Upper lobe of left lung (tissue), 6 donors: ENCODE data around the gene OSBP2. TPM values are rescaled to one million over a fixed set of nuclear protein-coding genes. Genes with fewer than 3 reads are reported as not detected.

ENCODE experiments used
- ATAC-seq, 2 donors: fragments of 200-7000 bp; cut with Tn5 transposase; one replicate each; pipeline ENCODE4 v1.9.1; 2022; ENCODE audit warnings: mild to moderate bottlenecking in 2 of 2, moderate library complexity in 2 of 2; ENCODE audit not compliant: low FRiP score in 2 of 2
- DNase-seq, 2 donors: peaks; one replicate each; pipeline ENCODE4 v3.0.0-alpha.2; 2019 to 2020
- H3K27ac ChIP-seq, 4 donors: fragments of 200-600 bp; sonication (generic); one replicate each; pipeline ENCODE4 v1.5.1; 2016 to 2019
- H3K27me3 ChIP-seq, 4 donors: fragments of 200-600 bp; sonication (generic); one replicate each; pipeline ENCODE4 v1.5.1; 2017 to 2019
- H3K36me3 ChIP-seq, 4 donors: fragments of 200-600 bp; sonication (generic); one replicate each; pipeline ENCODE4 v1.5.1; 2016 to 2019
- H3K4me1 ChIP-seq, 4 donors: fragments of 200-600 bp; sonication (generic); one replicate each; pipeline ENCODE4 v1.5.1; 2018 to 2019
- H3K4me3 ChIP-seq, 4 donors: fragments of 200-600 bp; sonication (generic); one replicate each; pipeline ENCODE4 v1.5.1; 2017 to 2019; ENCODE audit warnings: mild to moderate bottlenecking in 2 of 4, moderate library complexity in 1 of 4
- H3K9me3 ChIP-seq, 4 donors: fragments of 200-600 bp; sonication (generic); one replicate each; pipeline ENCODE4 v1.5.1; 2018 to 2019
- CTCF ChIP-seq, 6 experiments: fragments of 450-650 bp in 4 of 6; fragments of 200-600 bp in 2 of 6; sonication (generic) in 2 of 6; IDR thresholded peaks; one replicate each; pipeline ENCODE4 v1.5.1; 2016 to 2019; ENCODE audit warnings: antibody characterized with exemption in 6 of 6
- EP300 ChIP-seq, 4 donors: sonication (generic); formaldehyde crosslinking; IDR thresholded peaks; one replicate each; pipeline ENCODE4 v1.5.1; 2017; ENCODE audit warnings: antibody characterized with exemption in 4 of 4, control low read depth in 2 of 4
- POLR2A ChIP-seq, 4 donors: fragments of 450-650 bp; IDR thresholded peaks; one replicate each; pipeline ENCODE4 v1.5.1; 2016 to 2017; ENCODE audit warnings: antibody characterized with exemption in 4 of 4, mild to moderate bottlenecking in 2 of 4
- POLR2AphosphoS5 ChIP-seq, 2 donors: sonication (generic); formaldehyde crosslinking; IDR thresholded peaks; one replicate each; pipeline ENCODE4 v1.5.1; 2017; ENCODE audit warnings: antibody characterized with exemption in 2 of 2
- WGBS, 2 donors: methylation state at CpG; one replicate each; pipeline ENCODE4 v1.1.5; 2017 to 2018; 5-methylcytosine and 5-hydroxymethylcytosine counted together
- total RNA-seq, 6 donors: library from RNA; depleted of rRNA in 4 of 6; stranded (reverse); fragments of >200 nt in 4 of 6; gene quantifications; one replicate each; pipeline versions ENCODE4 v1.1.0 to v1.2.1, GENCODE V29; 2016 to 2021
- donor health status: DM: no; HTN: no; CAD: no; lungs with moderate emphysema.
- donor health status: DM: no; HTN: yes; CAD: no; lungs with severe emphysema.

Gene OSBP2
- total RNA-seq, 6 donors from 2014 or later = 3.5 to 14.5 (median 5.0) TPM

GRCh38 chr22:30837531-30837930, 142.9 kb downstream of the OSBP2 start:
- 71 to 94% methylated on average over 5 to 6 of the region's 6 CpGs for WGBS, 2 donors
- no peaks in the 10 kb centered on the region for H3K4me1 ChIP-seq
- H3K27me3 ChIP-seq = no peaks in the 10 kb centered on the region
- no peak for TF ChIP-seq CTCF (IDR thresholded peaks at IDR 0.05)
- TF ChIP-seq POLR2AphosphoS5 (IDR thresholded peaks at IDR 0.05) = no peak
- no peak for TF ChIP-seq POLR2A (IDR thresholded peaks at IDR 0.05)
- no peak for TF ChIP-seq EP300 (IDR thresholded peaks at IDR 0.05)
- ATAC-seq = no peak
- DNase-seq = no peak
- peaks cover 0 to 7% (median 3%) of the 10 kb centered on the region in 4 donors for H3K9me3 ChIP-seq
- no peak overlapping the region for H3K27ac ChIP-seq
- no peaks in the 10 kb centered on the region for H3K36me3 ChIP-seq
- no peak overlapping the region for H3K4me3 ChIP-seq

- Histone ChIP-seq H3K4me3 (no peak overlapping the region), H3K27me3 (no peaks in the 10 kb centered on the region), H3K36me3 (no peaks in the 10 kb centered on the region), H3K4me1 (no peaks in the 10 kb centered on the region), H3K9me3 (peaks cover 0 to 7% (median 3%) of the 10 kb centered on the region in 4 donors), H3K27ac (no peak overlapping the region)
- ATAC-seq = no peak
- 84 to 90% methylated on average over 3 of the region's 3 CpGs for WGBS, 2 donors
- TF ChIP-seq CTCF (IDR thresholded peaks at IDR 0.05) (no peak), POLR2A (IDR thresholded peaks at IDR 0.05) (no peak), POLR2AphosphoS5 (IDR thresholded peaks at IDR 0.05) (no peak), EP300 (IDR thresholded peaks at IDR 0.05) (no peak)
- no peak for DNase-seq
These were observed 143.4 kb downstream of the OSBP2 start for GRCh38 chr22:30838111-30838510.

GRCh38 chr22:30841273-30841672, 146.6 kb downstream of the OSBP2 start:
- TF ChIP-seq CTCF (IDR thresholded peaks at IDR 0.05) = no peak
- TF ChIP-seq POLR2AphosphoS5 (IDR thresholded peaks at IDR 0.05) = no peak
- TF ChIP-seq EP300 (IDR thresholded peaks at IDR 0.05) = no peak
- no peak for TF ChIP-seq POLR2A (IDR thresholded peaks at IDR 0.05)
- 81 to 87% methylated on average over 5 of the region's 5 CpGs for WGBS, 2 donors
- no peak for DNase-seq

GRCh38 chr22:30843245-30843644, 148.6 kb downstream of the OSBP2 start:
- no peaks in the 10 kb centered on the region for H3K4me1 ChIP-seq
- H3K27ac ChIP-seq = no peak overlapping the region
- H3K27me3 ChIP-seq = no peaks in the 10 kb centered on the region
- no peak for TF ChIP-seq CTCF (IDR thresholded peaks at IDR 0.05)
- no peak for TF ChIP-seq EP300 (IDR thresholded peaks at IDR 0.05)
- no peak for TF ChIP-seq POLR2A (IDR thresholded peaks at IDR 0.05)
- no peak for TF ChIP-seq POLR2AphosphoS5 (IDR thresholded peaks at IDR 0.05)
- DNase-seq = no peak
- WGBS, 2 donors = 76% methylated on average over 4 of the region's 4 CpGs
- no peak overlapping the region for H3K4me3 ChIP-seq
- no peaks in the 10 kb centered on the region for H3K36me3 ChIP-seq
- H3K9me3 ChIP-seq = peaks cover 0 to 3% (median 1%) of the 10 kb centered on the region in 4 donors
- no peak for ATAC-seq

More at GRCh38 chr22:30841273-30841672, 146.6 kb downstream of the OSBP2 start:
- Histone ChIP-seq H3K4me3 (no peak overlapping the region), H3K9me3 (peaks cover 0 to 7% (median 3%) of the 10 kb centered on the region in 4 donors), H3K4me1 (no peaks in the 10 kb centered on the region), H3K36me3 (no peaks in the 10 kb centered on the region), H3K27me3 (no peaks in the 10 kb centered on the region), H3K27ac (no peak overlapping the region)
- ATAC-seq = no peak

- DNase-seq (no peak), ATAC-seq (no peak)
- no peak overlapping the region for H3K27ac ChIP-seq
- no peak overlapping the region for H3K4me3 ChIP-seq
- H3K4me1 ChIP-seq = no peaks in the 10 kb centered on the region
- TF ChIP-seq POLR2AphosphoS5 (IDR thresholded peaks at IDR 0.05) (no peak), CTCF (IDR thresholded peaks at IDR 0.05) (no peak), EP300 (IDR thresholded peaks at IDR 0.05) (no peak), POLR2A (IDR thresholded peaks at IDR 0.05) (no peak)
- no peaks in the 10 kb centered on the region for H3K27me3 ChIP-seq
- 82 to 88% methylated on average over 1 of the region's 1 CpG for WGBS, 2 donors
- H3K9me3 ChIP-seq = peaks cover 0 to 3% (median 0%) of the 10 kb centered on the region in 4 donors
- no peaks in the 10 kb centered on the region for H3K36me3 ChIP-seq
These were observed 152.9 kb downstream of the OSBP2 start for GRCh38 chr22:30847583-30847982.
